Karpas-422 (cell line): ENCODE data around the gene RUNX1. TPM values are rescaled to one million over a fixed set of nuclear protein-coding genes. Genes with fewer than 3 reads are reported as not detected.

Experiments
- DNase-seq: peaks from one replicate; pipeline ENCODE4 v3.0.0-alpha.2; 2015
- H2AFZ ChIP-seq: fragments of 200-600 bp; sonication (generic); 2 replicates; pipeline ENCODE4 v1.6.1; 2014; ENCODE audit warnings: antibody characterized with exemption, low read length, mixed read lengths
- H3K27ac ChIP-seq: fragments of 200-600 bp; sonication (generic); 2 replicates; pipeline ENCODE4 v1.5.1; 2014; ENCODE audit warnings: mild to moderate bottlenecking, low read length, moderate library complexity
- H3K27me3 ChIP-seq: fragments of 200-600 bp; sonication (generic); 2 replicates; pipeline ENCODE4 v1.6.1; 2014; ENCODE audit warnings: low read length, mixed read lengths
- H3K36me3 ChIP-seq: fragments of 200-600 bp; sonication (generic); 2 replicates; pipeline ENCODE4 v1.6.1; 2014; ENCODE audit warnings: low read length, mixed read lengths; ENCODE audit not compliant: insufficient read depth
- H3K4me1 ChIP-seq: fragments of 200-600 bp; sonication (generic); 2 replicates; pipeline ENCODE4 v1.6.1; 2014; ENCODE audit warnings: mild to moderate bottlenecking, low read length, mixed read lengths
- H3K4me2 ChIP-seq: fragments of 200-600 bp; sonication (generic); 2 replicates; pipeline ENCODE4 v1.6.1; 2014; ENCODE audit warnings: low read length, low read depth, mild to moderate bottlenecking; ENCODE audit not compliant: poor library complexity, severe bottlenecking
- H3K4me3 ChIP-seq: fragments of 200-600 bp; sonication (generic); 2 replicates; pipeline ENCODE4 v1.5.1; 2014; ENCODE audit warnings: mild to moderate bottlenecking, antibody characterized with exemption, low read length, mixed read lengths
- H3K79me2 ChIP-seq: fragments of 200-600 bp; sonication (generic); 2 replicates; pipeline ENCODE4 v1.6.1; 2014; ENCODE audit warnings: mild to moderate bottlenecking, low read length, mixed read lengths
- H3K9ac ChIP-seq: fragments of 200-600 bp; sonication (generic); 2 replicates; pipeline ENCODE4 v1.6.0; 2014; ENCODE audit warnings: low read length
- H3K9me2 ChIP-seq: fragments of 200-600 bp; sonication (generic), shearing (Covaris generic); replicated peaks from 2 replicates; pipeline ENCODE4 v1.6.0; 2014; ENCODE audit warnings: mild to moderate bottlenecking, low read length, moderate library complexity; ENCODE audit not compliant: insufficient read depth
- H3K9me3 ChIP-seq: fragments of 300-700, 200-600 bp; sonication (generic); 2 replicates; pipeline ENCODE4 v1.6.1; 2014; ENCODE audit warnings: low read length, mixed read lengths
- H4K20me1 ChIP-seq: fragments of 200-600 bp; sonication (generic); 2 replicates; pipeline ENCODE4 v1.6.1; 2014; ENCODE audit warnings: mild to moderate bottlenecking, antibody characterized with exemption, low read length, low read depth; ENCODE audit not compliant: insufficient read depth
- total RNA-seq: library from RNA; depleted of rRNA; stranded (reverse); fragments of >200 nt; shearing (Covaris generic); gene quantifications from 2 replicates; pipeline ENCODE4 v1.2.3, GENCODE V29; 2014; ENCODE audit warnings: low replicate concordance

The RUNX1 gene
- total RNA-seq, 1 experiment from 2014 or later, result 20.5 TPM

- H3K9me3 ChIP-seq, result no peaks in the 10 kb centered on the region
- H3K36me3 ChIP-seq, result no peaks in the 10 kb centered on the region
- no peaks in the 10 kb centered on the region for H3K9me2 ChIP-seq
- H3K9ac ChIP-seq, result peak overlapping the region; percentile 72; the same call in 1 of the 2 replicates
- H4K20me1 ChIP-seq, result peaks cover 14% of the 10 kb centered on the region; the same call in 1 of the 2 replicates
- H2AFZ ChIP-seq, result no peak overlapping the region
- H3K79me2 ChIP-seq, result peaks cover 60% of the 10 kb centered on the region
- no peak for DNase-seq
- peak overlapping the region; percentile 84 for H3K4me2 ChIP-seq
- peak overlapping the region; percentile 69 for H3K4me3 ChIP-seq
- H3K4me1 ChIP-seq, result peaks cover 64% of the 10 kb centered on the region
- H3K27me3 ChIP-seq, result no peaks in the 10 kb centered on the region
- peak overlapping the region; percentile 82 for H3K27ac ChIP-seq
These were observed 23.6 kb downstream of the RUNX1 start for GRCh38 chr21:35025206-35026152.

GRCh38 chr21:35024513-35024912 is 24.6 kb downstream of the RUNX1 start:
- no peaks in the 10 kb centered on the region for H3K36me3 ChIP-seq
- H3K4me2 ChIP-seq, result no peak overlapping the region
- no peaks in the 10 kb centered on the region for H3K27me3 ChIP-seq
- no peak for DNase-seq
- peaks cover 16% of the 10 kb centered on the region; the same call in 1 of the 2 replicates for H4K20me1 ChIP-seq
- H3K4me1 ChIP-seq, result peaks cover 68% of the 10 kb centered on the region
- H3K79me2 ChIP-seq, result peaks cover 65% of the 10 kb centered on the region
- H3K9ac ChIP-seq, result no peak overlapping the region
- H3K27ac ChIP-seq, result no peak overlapping the region
- no peaks in the 10 kb centered on the region for H3K9me3 ChIP-seq
- H2AFZ ChIP-seq, result no peak overlapping the region
- no peaks in the 10 kb centered on the region for H3K9me2 ChIP-seq
- no peak overlapping the region for H3K4me3 ChIP-seq

- no peaks in the 10 kb centered on the region for H3K9me2 ChIP-seq
- no peaks in the 10 kb centered on the region for H3K36me3 ChIP-seq
- H3K4me1 ChIP-seq, result peaks cover 63% of the 10 kb centered on the region
- peaks cover 18% of the 10 kb centered on the region; the same call in 1 of the 2 replicates for H4K20me1 ChIP-seq
- no peak for DNase-seq
- H2AFZ ChIP-seq, result no peak overlapping the region
- no peak overlapping the region for H3K27ac ChIP-seq
- H3K4me2 ChIP-seq, result no peak overlapping the region
- H3K9ac ChIP-seq, result no peak overlapping the region
- H3K27me3 ChIP-seq, result no peaks in the 10 kb centered on the region
- no peak overlapping the region for H3K4me3 ChIP-seq
- H3K9me3 ChIP-seq, result no peaks in the 10 kb centered on the region
- peaks cover 65% of the 10 kb centered on the region for H3K79me2 ChIP-seq
These were observed 25.1 kb downstream of the RUNX1 start for GRCh38 chr21:35024071-35024420.

- Histone ChIP-seq H3K27me3 (no peaks in the 10 kb centered on the region), H3K27ac (peak overlapping the region; percentile 35; the same call in 1 of the 2 replicates), H3K4me1 (peaks cover 58% of the 10 kb centered on the region), H3K4me3 (no peak overlapping the region), H3K4me2 (no peak overlapping the region), H3K9me2 (no peaks in the 10 kb centered on the region), H3K36me3 (no peaks in the 10 kb centered on the region), H4K20me1 (peaks cover 17% of the 10 kb centered on the region; the same call in 1 of the 2 replicates), H2AFZ (no peak overlapping the region), H3K9ac (no peak overlapping the region), H3K9me3 (no peaks in the 10 kb centered on the region), H3K79me2 (peaks cover 64% of the 10 kb centered on the region)
- DNase-seq, result no peak
These were observed 25.6 kb downstream of the RUNX1 start for GRCh38 chr21:35023396-35024070.

- Histone ChIP-seq H3K27me3 (no peaks in the 10 kb centered on the region), H3K9me3 (no peaks in the 10 kb centered on the region), H2AFZ (no peak overlapping the region), H3K9ac (no peak overlapping the region), H3K4me3 (no peak overlapping the region), H4K20me1 (peaks cover 13% of the 10 kb centered on the region; the same call in 1 of the 2 replicates), H3K4me2 (peak overlapping the region; percentile 49), H3K79me2 (peaks cover 80% of the 10 kb centered on the region), H3K4me1 (peaks cover 39% of the 10 kb centered on the region), H3K36me3 (no peaks in the 10 kb centered on the region), H3K27ac (no peak overlapping the region), H3K9me2 (no peaks in the 10 kb centered on the region)
- no peak for DNase-seq
These were observed 27.6 kb downstream of the RUNX1 start for GRCh38 chr21:35021546-35021945.

GRCh38 chr21:35020902-35021301 is 28.2 kb downstream of the RUNX1 start:
- Histone ChIP-seq H3K36me3 (no peaks in the 10 kb centered on the region), H3K27me3 (no peaks in the 10 kb centered on the region), H3K27ac (peak overlapping the region; percentile 48), H3K9ac (no peak overlapping the region), H3K4me2 (peak overlapping the region; percentile 49), H3K4me3 (no peak overlapping the region), H2AFZ (no peak overlapping the region), H3K4me1 (peaks cover 33% of the 10 kb centered on the region), H3K9me2 (no peaks in the 10 kb centered on the region), H4K20me1 (peaks cover 14% of the 10 kb centered on the region; the same call in 1 of the 2 replicates), H3K9me3 (no peaks in the 10 kb centered on the region), H3K79me2 (peaks cover 82% of the 10 kb centered on the region)
- DNase-seq, result no peak

GRCh38 chr21:35020436-35020835 is 28.7 kb downstream of the RUNX1 start:
- H3K79me2 ChIP-seq, result peaks cover 82% of the 10 kb centered on the region
- H3K9ac ChIP-seq, result no peak overlapping the region
- H2AFZ ChIP-seq, result no peak overlapping the region
- no peaks in the 10 kb centered on the region for H3K36me3 ChIP-seq
- H3K4me1 ChIP-seq, result peaks cover 29% of the 10 kb centered on the region
- H3K27ac ChIP-seq, result peak overlapping the region; percentile 48
- no peaks in the 10 kb centered on the region for H3K27me3 ChIP-seq
- H3K9me3 ChIP-seq, result no peaks in the 10 kb centered on the region
- H3K9me2 ChIP-seq, result no peaks in the 10 kb centered on the region
- DNase-seq, result peak; percentile 76
- peaks cover 17% of the 10 kb centered on the region; the same call in 1 of the 2 replicates for H4K20me1 ChIP-seq
- H3K4me3 ChIP-seq, result no peak overlapping the region
- peak overlapping the region; percentile 49 for H3K4me2 ChIP-seq

- H3K79me2 ChIP-seq, result peaks cover 81% of the 10 kb centered on the region
- H3K9me3 ChIP-seq, result no peaks in the 10 kb centered on the region
- DNase-seq, result no peak
- H3K4me1 ChIP-seq, result peaks cover 29% of the 10 kb centered on the region
- no peak overlapping the region for H3K4me3 ChIP-seq
- no peak overlapping the region for H2AFZ ChIP-seq
- peaks cover 17% of the 10 kb centered on the region; the same call in 1 of the 2 replicates for H4K20me1 ChIP-seq
- H3K9ac ChIP-seq, result no peak overlapping the region
- H3K9me2 ChIP-seq, result no peaks in the 10 kb centered on the region
- no peak overlapping the region for H3K27ac ChIP-seq
- H3K4me2 ChIP-seq, result no peak overlapping the region
- no peaks in the 10 kb centered on the region for H3K36me3 ChIP-seq
- H3K27me3 ChIP-seq, result no peaks in the 10 kb centered on the region
These were observed 29.5 kb downstream of the RUNX1 start for GRCh38 chr21:35019631-35020032.
